PC-9 (cell line): ENCODE data around the gene SFTA2.

Experiments used
- CTCF ChIP-seq: fragments of 200-600 bp; sonication (generic); conservative IDR thresholded peaks from 2 replicates; pipeline ENCODE4 v1.6.1; 2017; ENCODE audit warnings: mixed run types, antibody characterized with exemption, mild to moderate bottlenecking, moderate library complexity
- EZH2 ChIP-seq: fragments of 200-600 bp; sonication (generic); IDR thresholded peaks from 2 replicates; pipeline ENCODE4 v1.8.0; 2017; ENCODE audit warnings: antibody characterized with exemption, low read depth

GRCh38 chr6:30931969-30932645 lies at the start of gene SFTA2:
- no peak for TF ChIP-seq CTCF
- no peak for TF ChIP-seq EZH2
